ENCODE measurements around the gene TAF8. TPM values are rescaled to one million over a fixed set of nuclear protein-coding genes. Genes with fewer than 3 reads are reported as not detected.
"Not testable (repeated sequence)": the region's sequence is repeated elsewhere in the genome, so short reads cannot be mapped to it uniquely, and the experiment has no call there.

Gene TAF8, protein sequence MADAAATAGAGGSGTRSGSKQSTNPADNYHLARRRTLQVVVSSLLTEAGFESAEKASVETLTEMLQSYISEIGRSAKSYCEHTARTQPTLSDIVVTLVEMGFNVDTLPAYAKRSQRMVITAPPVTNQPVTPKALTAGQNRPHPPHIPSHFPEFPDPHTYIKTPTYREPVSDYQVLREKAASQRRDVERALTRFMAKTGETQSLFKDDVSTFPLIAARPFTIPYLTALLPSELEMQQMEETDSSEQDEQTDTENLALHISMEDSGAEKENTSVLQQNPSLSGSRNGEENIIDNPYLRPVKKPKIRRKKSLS
- 28.9 and 31.2 TPM in 2 replicates for total RNA-seq
- long read RNA-seq, full-length matches to known transcripts, result 2 of 9 reads
- long read RNA-seq, partial matches to known transcripts, result 1 of 9 reads
- long read RNA-seq, other reads (novel, unspliced or antisense), result 6 of 9 reads

DNA sequence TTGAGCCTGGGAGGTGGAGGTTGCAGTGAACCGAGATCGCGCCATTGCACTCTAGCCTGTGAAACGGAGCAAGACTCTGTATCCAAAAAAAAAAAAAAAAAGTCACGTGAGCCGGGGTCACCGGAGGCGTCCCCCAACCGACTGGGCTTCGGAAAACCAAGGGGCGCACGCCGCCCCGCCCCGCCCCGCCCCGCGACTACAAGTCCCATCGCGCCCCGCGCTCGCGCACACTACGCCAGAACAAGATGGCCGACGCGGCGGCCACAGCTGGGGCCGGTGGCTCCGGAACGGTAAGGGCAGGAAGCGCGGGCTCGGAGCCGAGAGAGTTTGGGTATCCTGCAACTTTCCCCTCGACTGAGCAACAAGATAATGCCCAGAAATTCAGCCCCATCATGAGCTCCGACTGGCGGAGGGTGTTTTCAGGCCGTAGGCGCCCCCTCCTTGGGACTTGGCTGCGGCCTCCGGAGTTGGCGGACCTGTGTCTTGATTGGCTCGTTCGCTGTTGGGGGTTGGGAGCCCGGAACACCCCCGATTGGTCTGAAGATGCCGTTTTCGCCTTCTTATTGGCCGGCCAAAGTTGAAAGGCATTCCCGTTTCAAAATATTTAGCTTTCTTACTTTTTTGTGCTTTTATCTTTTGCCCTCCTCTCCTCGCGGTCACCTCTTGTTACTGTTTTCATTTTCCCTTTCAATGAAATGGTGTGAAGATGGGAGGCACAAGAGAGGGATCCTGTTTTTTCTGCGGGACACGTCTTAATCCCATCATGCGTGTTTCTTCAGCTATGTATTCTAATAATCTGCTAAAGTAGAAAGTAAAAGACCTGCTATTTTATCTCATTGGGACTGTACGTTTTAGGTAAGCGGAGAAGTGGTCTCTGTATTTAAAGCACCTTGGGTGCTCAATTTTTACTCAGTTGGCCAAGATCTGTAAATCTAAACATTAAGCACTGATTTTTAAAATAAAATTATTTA, at the start of gene TAF8:
Gene TAF8 (plus strand): TSS at position 228 of the 971 bp plus-strand sequence. CDS start 18 bp downstream, at position 246.
- Mint-ChIP-seq H3K27ac (ENCODE audit: unreplicated experiment) (peak within 1 kb of the TSS; percentile 99), H3K4me3 (peak within 1 kb of the TSS; percentile 99), H3K27me3 (ENCODE audit: low read depth) (peaks cover 30% of the 10 kb centered on the region), H3K36me3 (ENCODE audit: low read depth) (peaks cover 3% of the 10 kb centered on the region), H3K4me1 (peaks cover 24% of the 10 kb centered on the region), H3K9me3 (no peaks in the 10 kb centered on the region)
- peak; percentile 82 for DNase-seq (ENCODE audit: low read depth, low spot score)
- TF ChIP-seq, protein P1, sequence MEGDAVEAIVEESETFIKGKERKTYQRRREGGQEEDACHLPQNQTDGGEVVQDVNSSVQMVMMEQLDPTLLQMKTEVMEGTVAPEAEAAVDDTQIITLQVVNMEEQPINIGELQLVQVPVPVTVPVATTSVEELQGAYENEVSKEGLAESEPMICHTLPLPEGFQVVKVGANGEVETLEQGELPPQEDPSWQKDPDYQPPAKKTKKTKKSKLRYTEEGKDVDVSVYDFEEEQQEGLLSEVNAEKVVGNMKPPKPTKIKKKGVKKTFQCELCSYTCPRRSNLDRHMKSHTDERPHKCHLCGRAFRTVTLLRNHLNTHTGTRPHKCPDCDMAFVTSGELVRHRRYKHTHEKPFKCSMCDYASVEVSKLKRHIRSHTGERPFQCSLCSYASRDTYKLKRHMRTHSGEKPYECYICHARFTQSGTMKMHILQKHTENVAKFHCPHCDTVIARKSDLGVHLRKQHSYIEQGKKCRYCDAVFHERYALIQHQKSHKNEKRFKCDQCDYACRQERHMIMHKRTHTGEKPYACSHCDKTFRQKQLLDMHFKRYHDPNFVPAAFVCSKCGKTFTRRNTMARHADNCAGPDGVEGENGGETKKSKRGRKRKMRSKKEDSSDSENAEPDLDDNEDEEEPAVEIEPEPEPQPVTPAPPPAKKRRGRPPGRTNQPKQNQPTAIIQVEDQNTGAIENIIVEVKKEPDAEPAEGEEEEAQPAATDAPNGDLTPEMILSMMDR (conservative IDR thresholded peaks at IDR 0.05), result no peak

DNA sequence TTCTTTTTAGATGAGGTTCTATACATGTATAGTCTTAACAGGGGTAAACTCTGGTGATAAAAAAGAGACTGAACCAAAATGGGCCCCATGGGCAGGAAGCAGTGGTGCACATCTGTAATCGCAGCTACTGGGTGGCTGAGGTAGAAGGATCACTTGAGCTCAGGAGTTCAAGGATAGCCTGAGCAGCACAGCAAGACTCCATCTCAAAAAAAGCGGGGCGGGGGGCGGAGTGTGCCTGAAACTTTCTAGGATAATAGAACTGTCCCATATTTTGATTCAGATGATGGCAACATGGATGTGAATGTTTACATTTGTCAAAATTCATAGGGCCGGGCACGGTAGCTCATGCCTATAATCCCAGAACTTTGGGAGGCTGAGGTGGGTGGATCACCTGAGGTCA, 48.8 kb upstream of the TAF8 start:
- Mint-ChIP-seq H3K27ac (ENCODE audit: unreplicated experiment) (no peak overlapping the region), H3K4me3 (no peak overlapping the region), H3K4me1 (no peaks in the 10 kb centered on the region), H3K36me3 (ENCODE audit: low read depth) (no peaks in the 10 kb centered on the region), H3K27me3 (ENCODE audit: low read depth) (no peaks in the 10 kb centered on the region), H3K9me3 (no peaks in the 10 kb centered on the region)
- TF ChIP-seq, protein P1 (conservative IDR thresholded peaks at IDR 0.05), result no peak
- no peak for DNase-seq (ENCODE audit: low read depth, low spot score)

DNA sequence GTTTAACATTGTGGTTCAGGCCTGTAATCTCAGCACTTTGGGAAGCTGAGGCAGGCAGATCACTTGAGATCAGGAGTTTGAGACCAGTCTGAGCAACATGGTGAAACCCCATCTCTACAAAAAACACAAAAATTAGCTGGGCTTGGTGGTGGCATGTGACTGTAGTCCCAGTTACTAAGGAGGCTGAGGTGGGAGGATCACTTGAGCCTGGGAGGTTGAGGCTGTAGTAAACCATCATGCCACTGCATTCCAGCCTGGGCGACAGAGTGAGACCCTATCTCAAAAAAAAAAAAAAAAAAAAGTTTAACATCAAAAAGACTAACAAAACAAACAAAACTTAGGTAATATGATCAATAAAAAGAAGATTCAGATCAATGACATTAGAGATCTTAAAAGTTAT, 46.7 kb upstream of the TAF8 start:
- H3K4me1 Mint-ChIP-seq; DNase-seq (ENCODE audit: low read depth, low spot score); H3K9me3 Mint-ChIP-seq; H3K27ac Mint-ChIP-seq (ENCODE audit: unreplicated experiment); H3K36me3 Mint-ChIP-seq (ENCODE audit: low read depth); H3K4me3 Mint-ChIP-seq; H3K27me3 Mint-ChIP-seq (ENCODE audit: low read depth): not testable (repeated sequence)

DNA sequence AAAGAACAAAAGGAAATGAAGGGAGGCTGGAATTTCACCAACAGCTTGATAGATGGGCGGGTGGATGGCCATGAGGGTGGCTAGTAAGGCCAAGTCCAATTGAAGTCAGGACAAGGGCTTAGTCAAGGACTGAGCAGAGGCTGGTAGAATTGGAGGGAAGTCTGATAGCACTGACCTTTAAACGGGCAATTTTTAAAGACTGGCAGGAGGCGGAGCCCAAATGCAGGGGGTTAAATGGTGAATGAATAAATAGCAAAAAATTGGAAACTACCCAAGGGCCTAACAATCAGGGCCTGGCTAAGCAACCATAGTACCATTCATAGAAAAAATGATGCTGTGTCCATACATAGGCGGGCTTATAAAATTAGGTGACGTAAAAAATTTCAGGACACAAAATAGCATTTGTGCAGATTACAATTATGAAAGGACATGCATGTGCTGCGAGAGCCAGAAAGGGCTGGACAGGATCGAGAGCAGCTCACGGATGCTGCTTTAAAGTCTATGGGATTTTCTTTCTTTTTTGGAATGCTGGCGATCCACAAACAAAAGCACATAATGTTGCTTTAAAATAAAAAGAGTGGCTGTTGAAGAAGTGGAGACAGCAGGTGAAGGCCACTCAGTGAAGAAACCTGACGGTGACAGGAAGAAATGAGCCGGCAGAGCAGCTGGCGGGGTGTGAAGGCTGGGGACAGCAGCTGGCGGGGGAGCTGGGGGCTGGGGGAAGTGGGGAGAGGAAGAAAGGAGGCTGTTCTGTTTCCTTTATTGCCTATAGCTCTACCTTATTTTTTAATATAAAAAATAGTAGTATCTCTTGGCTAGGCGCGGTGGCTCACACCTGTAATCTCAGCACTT, 42.8 kb upstream of the TAF8 start:
- Mint-ChIP-seq H3K4me1 (peaks cover 14% of the 10 kb centered on the region), H3K9me3 (no peaks in the 10 kb centered on the region), H3K4me3 (no peak overlapping the region), H3K36me3 (ENCODE audit: low read depth) (no peaks in the 10 kb centered on the region), H3K27me3 (ENCODE audit: low read depth) (no peaks in the 10 kb centered on the region), H3K27ac (ENCODE audit: unreplicated experiment) (no peak overlapping the region)
- TF ChIP-seq, protein P1 (conservative IDR thresholded peaks at IDR 0.05), result no peak
- no peak for DNase-seq (ENCODE audit: low read depth, low spot score)

DNA sequence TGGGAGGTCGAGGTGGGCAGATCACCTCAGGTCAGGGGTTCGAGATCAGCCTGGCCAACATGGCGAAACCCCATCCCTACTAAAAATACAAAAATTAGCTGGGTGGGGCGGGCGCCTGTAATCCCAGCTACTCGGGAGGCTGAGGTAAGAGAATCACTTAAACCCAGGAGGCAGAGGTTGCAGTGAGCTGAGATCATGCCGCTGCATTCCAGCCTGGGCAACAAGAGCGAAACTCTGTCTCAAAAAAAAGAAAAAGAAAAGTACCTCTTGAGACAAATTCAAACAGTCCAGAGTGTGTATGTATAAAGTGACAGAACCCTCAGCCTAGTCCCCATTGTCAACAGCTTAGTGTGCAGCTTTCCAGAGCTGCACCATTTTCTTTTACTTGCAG, 42.2 kb upstream of the TAF8 start:
- H3K9me3 Mint-ChIP-seq; DNase-seq (ENCODE audit: low read depth, low spot score); H3K4me3 Mint-ChIP-seq; H3K27ac Mint-ChIP-seq (ENCODE audit: unreplicated experiment); H3K36me3 Mint-ChIP-seq (ENCODE audit: low read depth); H3K27me3 Mint-ChIP-seq (ENCODE audit: low read depth): not testable (repeated sequence)
- H3K4me1 Mint-ChIP-seq, result peaks cover 14% of the 10 kb centered on the region

DNA sequence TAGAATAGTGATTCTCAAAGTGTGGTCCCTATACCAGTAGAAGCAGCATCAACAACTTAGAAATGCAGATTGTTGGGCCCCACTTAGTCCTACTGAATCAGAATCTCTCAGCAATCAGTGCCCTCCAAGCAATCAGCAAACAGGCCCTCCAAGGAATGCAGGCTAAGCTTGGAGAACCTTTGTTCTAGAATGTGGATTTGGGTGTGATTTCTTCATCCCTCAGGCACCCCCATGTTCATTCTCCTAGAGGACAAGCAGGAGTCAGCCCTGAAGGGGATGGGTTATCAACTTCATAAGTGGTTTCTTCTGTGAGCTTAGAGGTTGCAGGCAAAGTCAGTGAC, 40.5 kb upstream of the TAF8 start:
- no peaks in the 10 kb centered on the region for H3K36me3 Mint-ChIP-seq (ENCODE audit: low read depth)
- no peaks in the 10 kb centered on the region for H3K9me3 Mint-ChIP-seq
- no peaks in the 10 kb centered on the region for H3K27me3 Mint-ChIP-seq (ENCODE audit: low read depth)
- peak overlapping the region; percentile 6 for H3K27ac Mint-ChIP-seq (ENCODE audit: unreplicated experiment)
- H3K4me1 Mint-ChIP-seq, result peaks cover 14% of the 10 kb centered on the region
- TF ChIP-seq, protein P1 (conservative IDR thresholded peaks at IDR 0.05), result no peak
- H3K4me3 Mint-ChIP-seq, result no peak overlapping the region
- DNase-seq (ENCODE audit: low read depth, low spot score), result no peak

Measured in neural crest cell (in vitro differentiated cells).